RWPE2 (cell line): Measurements from ENCODE around the gene UCK2.

Source experiments
- ATAC-seq: fragments of 200-7000 bp; cut with Tn5 transposase; 3 replicates; pipeline ENCODE4 v1.9.1; 2021; ENCODE audit warnings: low read depth
- DNase-seq: peaks from one replicate; pipeline ENCODE4 v3.0.0-alpha.2; 2020; ENCODE audit warnings: low spot score
- H3K27ac ChIP-seq: fragments of 450-650 bp; 2 replicates; pipeline ENCODE4 v1.5.1; 2017; ENCODE audit warnings: mild to moderate bottlenecking; ENCODE audit not compliant: poor library complexity, severe bottlenecking
- H3K27me3 ChIP-seq: fragments of 250-450 bp; sonication (Bioruptor Pico); 2 replicates; pipeline ENCODE4 v1.5.1; 2021; ENCODE audit warnings: mild to moderate bottlenecking, moderate library complexity; ENCODE audit not compliant: insufficient read depth, poor library complexity, severe bottlenecking
- H3K36me3 ChIP-seq: fragments of 250-450 bp; sonication (Bioruptor Pico); 2 replicates; pipeline ENCODE4 v1.5.1; 2020; ENCODE audit warnings: low read depth, mild to moderate bottlenecking, moderate library complexity
- H3K4me1 ChIP-seq: fragments of 250-450 bp; sonication (Bioruptor Pico); 2 replicates; pipeline ENCODE4 v1.5.1; 2021; ENCODE audit warnings: mild to moderate bottlenecking, moderate library complexity; ENCODE audit not compliant: insufficient read depth, poor library complexity, severe bottlenecking
- H3K4me3 ChIP-seq: fragments of 250-450 bp; sonication (Bioruptor Pico); 2 replicates; pipeline ENCODE4 v1.5.1; 2021; ENCODE audit warnings: mild to moderate bottlenecking, moderate library complexity; ENCODE audit not compliant: severe bottlenecking
- H3K9me3 ChIP-seq: fragments of 250-450 bp; sonication (Bioruptor Pico); 2 replicates; pipeline ENCODE4 v1.5.1; 2021; ENCODE audit warnings: mild to moderate bottlenecking, moderate library complexity; ENCODE audit not compliant: severe bottlenecking
- TF ChIP-seq, protein P1 (sequence below): fragments of 450-650 bp; IDR thresholded peaks from one replicate; pipeline ENCODE4 v1.5.1; 2017; ENCODE audit warnings: mild to moderate bottlenecking, moderate library complexity; ENCODE audit not compliant: poor library complexity, severe bottlenecking

The UCK2 gene

DNA sequence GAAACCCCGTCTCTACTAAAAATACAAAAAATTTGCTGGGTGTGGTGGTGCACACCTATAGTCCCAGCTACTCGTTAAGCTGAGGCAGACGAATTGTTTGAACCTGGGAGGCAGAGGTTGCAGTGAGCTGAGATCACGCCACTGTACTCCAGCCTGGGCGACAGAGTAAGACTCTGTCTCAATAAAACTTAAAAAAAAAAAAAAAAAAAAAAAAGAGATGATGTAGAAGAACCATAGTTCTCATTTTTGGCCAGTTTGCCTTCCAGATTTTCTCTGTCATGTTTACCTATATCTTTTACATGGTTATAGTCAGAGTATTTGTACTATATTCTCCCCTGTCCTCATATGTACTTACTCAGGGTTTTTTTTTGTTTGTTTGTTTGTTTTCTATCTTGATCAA lies 53.6 kb downstream of the UCK2 start:
- H3K4me3 ChIP-seq, result no peak overlapping the region
- no peak for DNase-seq
- no peak overlapping the region for H3K27ac ChIP-seq
- ATAC-seq, result no peak
- TF ChIP-seq, protein P1, sequence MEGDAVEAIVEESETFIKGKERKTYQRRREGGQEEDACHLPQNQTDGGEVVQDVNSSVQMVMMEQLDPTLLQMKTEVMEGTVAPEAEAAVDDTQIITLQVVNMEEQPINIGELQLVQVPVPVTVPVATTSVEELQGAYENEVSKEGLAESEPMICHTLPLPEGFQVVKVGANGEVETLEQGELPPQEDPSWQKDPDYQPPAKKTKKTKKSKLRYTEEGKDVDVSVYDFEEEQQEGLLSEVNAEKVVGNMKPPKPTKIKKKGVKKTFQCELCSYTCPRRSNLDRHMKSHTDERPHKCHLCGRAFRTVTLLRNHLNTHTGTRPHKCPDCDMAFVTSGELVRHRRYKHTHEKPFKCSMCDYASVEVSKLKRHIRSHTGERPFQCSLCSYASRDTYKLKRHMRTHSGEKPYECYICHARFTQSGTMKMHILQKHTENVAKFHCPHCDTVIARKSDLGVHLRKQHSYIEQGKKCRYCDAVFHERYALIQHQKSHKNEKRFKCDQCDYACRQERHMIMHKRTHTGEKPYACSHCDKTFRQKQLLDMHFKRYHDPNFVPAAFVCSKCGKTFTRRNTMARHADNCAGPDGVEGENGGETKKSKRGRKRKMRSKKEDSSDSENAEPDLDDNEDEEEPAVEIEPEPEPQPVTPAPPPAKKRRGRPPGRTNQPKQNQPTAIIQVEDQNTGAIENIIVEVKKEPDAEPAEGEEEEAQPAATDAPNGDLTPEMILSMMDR, result no peak
- no peaks in the 10 kb centered on the region for H3K27me3 ChIP-seq
- H3K36me3 ChIP-seq, result no peaks in the 10 kb centered on the region
- H3K9me3 ChIP-seq, result no peaks in the 10 kb centered on the region
- peaks cover 10% of the 10 kb centered on the region for H3K4me1 ChIP-seq

DNA sequence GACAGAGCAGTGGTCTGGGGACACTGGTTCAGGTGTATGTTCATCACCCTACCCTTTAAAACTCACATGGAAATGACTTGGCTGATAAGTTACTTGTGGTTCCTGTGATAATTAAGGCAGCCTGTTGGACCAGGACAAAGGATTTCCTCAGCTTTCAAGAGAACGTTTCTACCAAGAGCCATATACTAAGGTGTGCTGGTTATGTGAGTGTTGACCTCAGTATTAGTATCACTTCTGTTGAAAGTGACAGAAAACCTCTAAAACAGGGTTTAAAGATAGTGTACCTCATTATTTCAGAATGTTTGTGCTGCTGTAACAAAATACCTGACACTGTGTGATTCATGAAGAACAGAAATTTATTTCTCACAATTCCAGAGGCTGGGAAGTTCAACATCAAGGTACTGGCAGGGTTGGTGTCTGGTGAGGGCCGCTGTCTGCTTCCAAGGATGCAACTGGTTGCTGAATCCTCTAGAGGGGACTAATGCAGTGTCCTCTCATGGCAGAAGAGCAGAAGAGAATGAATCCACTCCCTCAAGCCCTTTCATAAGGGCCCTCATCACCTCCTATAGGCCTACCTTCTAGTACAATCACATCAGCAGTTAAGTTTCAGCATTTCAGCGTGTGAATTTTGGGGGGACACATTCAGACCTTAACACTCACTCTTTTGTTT lies 54.9 kb downstream of the UCK2 start:
- H3K4me1 ChIP-seq, result peaks cover 17% of the 10 kb centered on the region
- DNase-seq (no peak), ATAC-seq (no peak; the same call in 2 of the 3 replicates)
- H3K27me3 ChIP-seq, result no peaks in the 10 kb centered on the region
- no peak overlapping the region for H3K27ac ChIP-seq
- H3K4me3 ChIP-seq, result no peak overlapping the region
- no peaks in the 10 kb centered on the region for H3K36me3 ChIP-seq
- TF ChIP-seq, protein P1, result no peak
- no peaks in the 10 kb centered on the region for H3K9me3 ChIP-seq

DNA sequence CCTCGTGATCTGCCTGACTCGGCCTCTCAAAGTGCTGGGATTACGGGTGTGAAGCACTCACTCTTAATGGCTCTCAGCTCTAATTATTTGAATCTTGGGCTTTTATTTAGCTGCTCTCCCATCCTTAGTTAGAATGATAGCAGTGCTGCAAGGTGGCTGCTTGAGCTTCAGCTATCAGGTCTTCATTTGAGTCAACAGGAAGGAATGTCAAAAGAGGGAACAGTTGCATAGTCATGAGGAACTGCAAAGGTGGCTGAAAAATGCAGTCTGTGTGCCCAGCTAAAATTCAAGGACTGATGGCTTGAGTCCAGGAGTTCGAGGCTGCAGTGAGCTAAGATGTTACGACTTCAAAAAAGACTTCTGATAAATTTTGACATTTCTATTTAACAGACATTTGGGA lies 55.6 kb downstream of the UCK2 start:
- H3K27me3 ChIP-seq, result no peaks in the 10 kb centered on the region
- H3K4me3 ChIP-seq, result no peak overlapping the region
- peaks cover 24% of the 10 kb centered on the region for H3K4me1 ChIP-seq
- 0 out of 2 replicates have a peak, but pooled peaks cover 4% of the 10 kb centered on the region for H3K36me3 ChIP-seq
- TF ChIP-seq, protein P1, result no peak
- DNase-seq (no peak), ATAC-seq (peak; percentile 80)
- H3K9me3 ChIP-seq, result no peaks in the 10 kb centered on the region
- H3K27ac ChIP-seq, result no peak overlapping the region

DNA sequence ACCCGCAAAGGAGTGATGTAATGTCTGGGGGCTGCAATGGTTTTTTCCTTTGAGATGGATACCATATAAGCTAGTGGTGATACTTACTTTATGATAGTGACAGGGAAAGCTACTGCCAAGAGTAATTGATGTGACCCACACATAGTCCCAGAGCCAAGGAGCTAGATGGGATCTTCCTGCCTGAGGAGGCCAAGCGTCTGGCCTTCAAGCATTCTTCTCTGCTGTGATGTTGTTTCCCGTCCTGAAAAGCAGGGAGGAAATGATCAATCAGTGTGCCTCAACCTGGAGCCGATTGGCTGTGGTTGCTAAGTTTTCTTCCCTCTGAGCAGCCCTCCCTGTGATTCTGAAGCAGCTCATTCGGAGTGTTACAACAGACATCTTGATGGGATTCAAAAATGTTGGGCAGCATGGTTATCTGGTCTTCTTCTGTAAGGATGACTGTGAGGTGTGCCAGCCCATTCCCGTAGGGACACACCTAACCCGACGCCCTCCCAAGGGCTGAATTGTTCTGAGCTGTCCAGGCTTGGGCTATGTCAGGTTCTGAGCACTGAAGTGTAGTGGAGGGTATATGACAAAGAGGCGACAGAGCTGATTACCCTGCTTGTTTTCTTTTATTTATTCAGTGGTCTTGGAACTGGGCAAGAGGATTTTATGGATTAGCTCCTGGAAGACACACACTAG lies 56.7 kb downstream of the UCK2 start:
- DNase-seq (no peak), ATAC-seq (no peak)
- TF ChIP-seq, protein P1, result no peak
- Histone ChIP-seq H3K9me3 (no peaks in the 10 kb centered on the region), H3K27ac (no peak overlapping the region), H3K4me1 (peaks cover 24% of the 10 kb centered on the region), H3K36me3 (0 out of 2 replicates have a peak, but pooled peaks cover 4% of the 10 kb centered on the region), H3K4me3 (no peak overlapping the region), H3K27me3 (no peaks in the 10 kb centered on the region)
